H1 (cell line): ENCODE results near the gene FAM120B. TPM values are rescaled to one million over a fixed set of nuclear protein-coding genes. Genes with fewer than 3 reads are reported as not detected.

Experiments used
- CTCF ChIA-PET: fragments of 300-600 bp; sonication (Branson Sonifier 250); formaldehyde crosslinking; loops from one replicate; lab custom pipeline; 2021; ENCODE audit not compliant: partially characterized antibody; lab: Charles Lee
- POLR2A ChIA-PET: fragments of 300-600 bp; sonication (Branson Sonifier 250); formaldehyde crosslinking; loops from one replicate; lab custom pipeline; 2021; ENCODE audit warnings: inconsistent platforms; ENCODE audit not compliant: partially characterized antibody; lab: Charles Lee
- DNase-seq, 2 experiments: peaks; one replicate each; pipeline versions ENCODE4 v3.0.0 to v3.0.0-alpha.2; 2010 to 2022; ENCODE audit warnings: low spot score in 2 of 2, low read depth in 1 of 2, mixed read lengths in 1 of 2
- FAIRE-seq: peaks from 2 replicates; lab custom pipeline; 2011; peaks lifted over from hg19 to GRCh38; lab: Jason Lieb, UNC
- H2AFZ ChIP-seq: 2 replicates; pipeline ENCODE4 v1.8.1; 2012; ENCODE audit warnings: low read length, inconsistent platforms
- H2AK5ac ChIP-seq: 2 replicates; pipeline ENCODE4 v1.6.1; 2013; ENCODE audit warnings: low read depth, low read length
- H2BK120ac ChIP-seq: replicated peaks from 2 replicates; pipeline ENCODE3; 2013; ENCODE audit warnings: low read depth, low read length, inconsistent platforms
- H2BK12ac ChIP-seq: 2 replicates; pipeline ENCODE4 v1.6.1; 2013; ENCODE audit warnings: low read depth, low read length
- H2BK15ac ChIP-seq: 2 replicates; pipeline ENCODE4 v1.6.1; 2013; ENCODE audit warnings: low read length
- H2BK20ac ChIP-seq: 2 replicates; pipeline ENCODE4 v1.6.1; 2013; ENCODE audit warnings: low read length
- H2BK5ac ChIP-seq: 2 replicates; pipeline ENCODE4 v1.6.1; 2013; ENCODE audit warnings: low read depth, low read length
- H3K14ac ChIP-seq: 2 replicates; pipeline ENCODE4 v1.6.1; 2013; ENCODE audit warnings: inconsistent platforms; ENCODE audit not compliant: insufficient read length
- H3K18ac ChIP-seq: 2 replicates; pipeline ENCODE4 v1.6.1; 2013; ENCODE audit warnings: low read length; ENCODE audit errors: extremely low read depth
- H3K23ac ChIP-seq: 2 replicates; pipeline ENCODE4 v1.6.1; 2013; ENCODE audit warnings: inconsistent platforms; ENCODE audit not compliant: insufficient read length
- H3K23me2 ChIP-seq: 2 replicates; pipeline ENCODE4 v1.6.1; 2013; ENCODE audit warnings: low read depth, low read length
- H3K27ac ChIP-seq: 2 replicates; pipeline ENCODE4 v1.6.1; 2011; ENCODE audit warnings: low read depth, low read length, inconsistent platforms
- H3K27me3 ChIP-seq, 4 experiments: replicated peaks in 1 of 4; 1 replicate in 1 of 4; 2 replicates in 3 of 4; pipeline versions ENCODE4 v1.6.1 to v1.8.1; 2011 to 2013; ENCODE audit warnings: low read length in 3 of 4, mild to moderate bottlenecking in 3 of 4, inconsistent platforms in 2 of 4, mixed read lengths in 2 of 4, moderate library complexity in 1 of 4; ENCODE audit not compliant: control insufficient read depth in 3 of 4, insufficient read depth in 3 of 4; ENCODE audit errors: extremely low read depth in 1 of 4
- H3K36me3 ChIP-seq, 4 experiments: 2 replicates each; pipeline versions ENCODE4 v1.6.1 to v1.8.1; 2011 to 2013; ENCODE audit warnings: mild to moderate bottlenecking in 4 of 4, low read length in 3 of 4, moderate library complexity in 2 of 4, control low read depth in 1 of 4, inconsistent platforms in 1 of 4; ENCODE audit not compliant: insufficient read depth in 4 of 4, control insufficient read depth in 2 of 4
- H3K4ac ChIP-seq: replicated peaks from 2 replicates; pipeline ENCODE3; 2013; ENCODE audit warnings: low read length, low read depth, mixed read lengths, inconsistent platforms; ENCODE audit not compliant: insufficient read length
- H3K4me1 ChIP-seq, 4 experiments: replicated peaks in 1 of 4; 1 replicate in 1 of 4; 2 replicates in 3 of 4; pipeline versions ENCODE4 v1.6.1 to v1.8.1; 2011 to 2013; ENCODE audit warnings: low read length in 3 of 4, inconsistent platforms in 2 of 4, mixed read lengths in 1 of 4; ENCODE audit not compliant: insufficient read depth in 4 of 4, control insufficient read depth in 3 of 4
- H3K4me2 ChIP-seq, 2 experiments: 2 replicates each; pipeline versions ENCODE4 v1.6.1 to v1.8.1; 2011 to 2013; ENCODE audit warnings: low read depth in 2 of 2, low read length in 2 of 2, control low read depth in 1 of 2, inconsistent platforms in 1 of 2, mild to moderate bottlenecking in 1 of 2; ENCODE audit not compliant: insufficient read depth in 1 of 2
- H3K4me3 ChIP-seq, 4 experiments: fragments of 200-600, 300-600 bp in 1 of 4; sonication (generic), shearing (Covaris generic), sonication (Bioruptor Twin) in 1 of 4; 2 replicates each; pipeline versions ENCODE4 v1.5.1 to v1.8.1; 2011 to 2016; ENCODE audit warnings: low read length in 4 of 4, low read depth in 3 of 4, control low read depth in 2 of 4, inconsistent platforms in 2 of 4, mild to moderate bottlenecking in 2 of 4, mixed read lengths in 1 of 4, moderate library complexity in 1 of 4; ENCODE audit not compliant: insufficient read depth in 2 of 4; ENCODE audit errors: extremely low read depth in 1 of 4
- H3K56ac ChIP-seq: replicated peaks from 2 replicates; pipeline ENCODE3; 2013; ENCODE audit warnings: low read depth, mild to moderate bottlenecking, mixed read lengths, low read length, inconsistent platforms; ENCODE audit not compliant: insufficient read length
- H3K79me1 ChIP-seq: 2 replicates; pipeline ENCODE4 v1.6.1; 2013; ENCODE audit warnings: low read depth, low read length, control low read depth
- H3K79me2 ChIP-seq, 2 experiments: 2 replicates each; pipeline versions ENCODE4 v1.6.1 to v1.8.1; 2012 to 2013; ENCODE audit warnings: low read length in 2 of 2, mild to moderate bottlenecking in 2 of 2, inconsistent platforms in 1 of 2; ENCODE audit not compliant: insufficient read depth in 2 of 2, control insufficient read depth in 1 of 2
- H3K9ac ChIP-seq, 4 experiments: replicated peaks in 1 of 4; 1 replicate in 1 of 4; 2 replicates in 3 of 4; pipeline versions ENCODE4 v1.6.1 to v1.8.1; 2011 to 2013; ENCODE audit warnings: low read depth in 3 of 4, low read length in 3 of 4, control low read depth in 2 of 4, mild to moderate bottlenecking in 2 of 4, moderate library complexity in 2 of 4, inconsistent platforms in 1 of 4; ENCODE audit errors: extremely low read depth in 1 of 4
- H3K9me3 ChIP-seq, 2 experiments: 2 replicates each; pipeline versions ENCODE4 v1.6.1 to v1.8.1; 2012 to 2013; ENCODE audit warnings: mild to moderate bottlenecking in 2 of 2, moderate library complexity in 2 of 2, control low read depth in 1 of 2, inconsistent platforms in 1 of 2, low read depth in 1 of 2, low read length in 1 of 2, mixed read lengths in 1 of 2; ENCODE audit not compliant: insufficient read depth in 2 of 2
- H4K20me1 ChIP-seq, 2 experiments: replicated peaks in 1 of 2; 2 replicates each; pipeline versions ENCODE3 to v1.8.1; 2011 to 2013; ENCODE audit warnings: inconsistent platforms in 2 of 2, low read length in 2 of 2, mild to moderate bottlenecking in 1 of 2; ENCODE audit not compliant: insufficient read depth in 2 of 2, control insufficient read depth in 1 of 2
- H4K5ac ChIP-seq: 2 replicates; pipeline ENCODE4 v1.6.1; 2013; ENCODE audit warnings: low read length, low read depth, mixed read lengths, inconsistent platforms; ENCODE audit not compliant: insufficient read length
- H4K8ac ChIP-seq: 2 replicates; pipeline ENCODE4 v1.8.0; 2013; ENCODE audit warnings: mild to moderate bottlenecking, moderate library complexity, low read length, inconsistent platforms; ENCODE audit not compliant: insufficient read depth; ENCODE audit errors: extremely low read depth
- H4K91ac ChIP-seq: replicated peaks from 2 replicates; pipeline ENCODE3; 2013; ENCODE audit warnings: low read length, mixed read lengths, inconsistent platforms; ENCODE audit not compliant: insufficient read length
- ATF3 ChIP-seq: IDR thresholded peaks from 2 replicates; pipeline ENCODE4 v1.6.1; 2011; ENCODE audit warnings: low read depth, mild to moderate bottlenecking, low read length; ENCODE audit not compliant: insufficient read depth
- EGR1 ChIP-seq: IDR thresholded peaks from 2 replicates; pipeline ENCODE4 v1.6.1; 2011; ENCODE audit warnings: low read depth, low read length, borderline replicate concordance
- PHF8 ChIP-seq: fragments of 200-600 bp; sonication (generic); conservative IDR thresholded peaks from 2 replicates; pipeline ENCODE4 v1.7.1; 2012; ENCODE audit warnings: low read depth, mild to moderate bottlenecking, inconsistent platforms, low read length, moderate library complexity
- RNF2 ChIP-seq: fragments of 200-900, 300-1000 bp; sonication (generic); IDR thresholded peaks from 2 replicates; pipeline ENCODE4 v1.7.1; 2016; ENCODE audit warnings: borderline replicate concordance, low read depth, mild to moderate bottlenecking, antibody characterized with exemption, low read length; ENCODE audit not compliant: poor library complexity, severe bottlenecking; ENCODE audit errors: missing control alignments
- SAP30 ChIP-seq: fragments of 300-600 bp; sonication (generic); IDR thresholded peaks from 2 replicates; pipeline ENCODE4 v1.7.1; 2012; ENCODE audit warnings: low read length, moderate library complexity, mild to moderate bottlenecking, inconsistent platforms; ENCODE audit not compliant: insufficient read depth, insufficient replicate concordance
- TAF7 ChIP-seq: optimal IDR thresholded peaks from 2 replicates; pipeline ENCODE3; 2011; ENCODE audit warnings: low read depth, mild to moderate bottlenecking, inconsistent platforms, low read length, moderate library complexity, borderline replicate concordance
- USF2 ChIP-seq: IDR thresholded peaks from 2 replicates; pipeline ENCODE4 v1.6.1; 2011; ENCODE audit warnings: low read length, improper control_type of control experiment
- WGBS, 2 experiments: shearing (Covaris generic) in 1 of 2; methylation state at CpG; one replicate each; pipeline versions ENCODE4 v1.1.6 to v1.1.7; 2013 to 2015; ENCODE audit warnings: low lambda C conversion rate in 2 of 2, mixed read lengths in 2 of 2, inconsistent platforms in 1 of 2, low coverage in 1 of 2, missing lambda C conversion rate in 1 of 2; ENCODE audit not compliant: insufficient replicate concordance in 2 of 2, insufficient coverage in 1 of 2, insufficient read length in 1 of 2; ENCODE audit errors: extremely low coverage in 1 of 2, missing lambda C conversion rate in 1 of 2; 5-methylcytosine and 5-hydroxymethylcytosine counted together
- polyA plus RNA-seq, 7 experiments: library from polyadenylated mRNA; depleted of rRNA in 3 of 7; stranded (reverse) in 5 of 7; unstranded in 2 of 7; fragments of >200 nt in 5 of 7; fragments of 200-250 nt in 2 of 7; gene quantifications; 1 replicate in 5 of 7; 2 replicates in 1 of 7; 4 replicates in 1 of 7; pipeline versions ENCODE4 v1.2.1 to v1.2.3, GENCODE V29; 2011 to 2013; ENCODE audit warnings: missing spikeins in 2 of 7, mixed read lengths in 2 of 7
- total RNA-seq: library from RNA; stranded (reverse); fragmentation: NEBNext Ultra II Directional; extraction: Animal tissue kit (Norgen Biotek cat#: 25700); gene quantifications from 2 replicates; pipeline ENCODE4 v1.2.1, GENCODE V29; 2021

FAM120B gene
- total and polyA plus RNA-seq, 2 of the 8 experiments (the other 6 are each of a cell fraction or from before 2014, with no cell fraction given) = 5.1 to 12.5 TPM

- ChIA-PET CTCF (interaction anchor here (0.6 to 1.4 kb wide), 7 partner anchors 15 to 146 kb away, joined by 3 to 6 read pairs (median 3); no protein-coding TSS in a partner anchor), POLR2A (no interaction called here)
- H2BK12ac ChIP-seq = 0 out of 2 replicates have a peak overlapping the region, but pooled peaks have one; percentile 19
- H3K56ac ChIP-seq = no peak overlapping the region
- H3K4me3 ChIP-seq = no peak overlapping the region
- H3K4ac ChIP-seq = no peak overlapping the region
- peaks cover 0 to 12% (median 6%) of the 10 kb centered on the region in 4 experiments; a peak in 6 of 7 replicates for H3K4me1 ChIP-seq
- 85% methylated on average over 21 of the region's 21 CpGs; no CpG with 5 or more reads in 1 of the 2 experiments for WGBS, 2 experiments
- H2BK20ac ChIP-seq = 0 out of 2 replicates have a peak overlapping the region, but pooled peaks have one; percentile 21
- no peak overlapping the region for H3K4me2 ChIP-seq
- no peak overlapping the region for H4K5ac ChIP-seq
- peak overlapping the region; percentile 31; the same call in 1 of the 2 replicates for H4K8ac ChIP-seq
- no peak overlapping the region for H3K23ac ChIP-seq
- peak overlapping the region; percentile 15 for H3K18ac ChIP-seq
- no peaks in the 10 kb centered on the region for H3K79me2 ChIP-seq
- no peaks in the 10 kb centered on the region for H3K36me3 ChIP-seq
- H4K91ac ChIP-seq = no peak overlapping the region
- no peaks in the 10 kb centered on the region for H3K9me3 ChIP-seq
- no peaks in the 10 kb centered on the region for H3K23me2 ChIP-seq
- DNase-seq (no peak), FAIRE-seq (no peak)
- H3K27me3 ChIP-seq = no peaks in the 10 kb centered on the region
- H2BK5ac ChIP-seq = no peak overlapping the region
- no peak overlapping the region for H3K14ac ChIP-seq
- H2AFZ ChIP-seq = no peak overlapping the region
- no peak overlapping the region for H3K27ac ChIP-seq
- no peaks in the 10 kb centered on the region for H3K79me1 ChIP-seq
- H2AK5ac ChIP-seq = peak overlapping the region; percentile 45
- H2BK15ac ChIP-seq = no peak overlapping the region
- H3K9ac ChIP-seq = no peak overlapping the region
- H2BK120ac ChIP-seq = no peak overlapping the region
- H4K20me1 ChIP-seq = no peaks in the 10 kb centered on the region
- TF ChIP-seq TAF7 (no peak), USF2 (no peak), PHF8 (no peak), ATF3 (no peak), EGR1 (no peak), RNF2 (no peak), SAP30 (no peak)
Observed at GRCh38 chr6:170439366-170440361, 133.1 kb downstream of the FAM120B start.
